Testis (tissue), 3 donors: ENCODE measurements around the gene ANKRD44. TPM values are rescaled to one million over a fixed set of nuclear protein-coding genes. Genes with fewer than 3 reads are reported as not detected.

Experiments used
- DNase-seq: peaks from one replicate; pipeline ENCODE4 v3.0.0-alpha.2; 2019
- H3K27ac ChIP-seq, 2 donors: fragments of 200-600 bp; sonication (generic); one replicate each; pipeline ENCODE4 v1.5.1; 2019
- H3K27me3 ChIP-seq: fragments of 200-600 bp; sonication (generic); one replicate; pipeline ENCODE4 v1.5.1; 2019
- H3K36me3 ChIP-seq: fragments of 200-600 bp; sonication (generic); one replicate; pipeline ENCODE4 v1.5.1; 2017; ENCODE audit warnings: low read depth; ENCODE audit errors: missing control alignments
- H3K4me1 ChIP-seq: fragments of 200-600 bp; sonication (generic); one replicate; pipeline ENCODE4 v1.5.1; 2019
- H3K4me3 ChIP-seq, 2 donors: fragments of 200-600 bp; sonication (generic); one replicate each; pipeline ENCODE4 v1.5.1; 2017 to 2019
- H3K9me3 ChIP-seq: fragments of 200-600 bp; sonication (generic); one replicate; pipeline ENCODE4 v1.5.1; 2017
- CTCF ChIP-seq, 3 experiments: fragments of 450-650 bp in 2 of 3; fragments of 200-600 bp in 1 of 3; sonication (generic) in 1 of 3; IDR thresholded peaks; one replicate each; pipeline ENCODE4 v1.5.1; 2016 to 2019; ENCODE audit warnings: antibody characterized with exemption in 3 of 3, mild to moderate bottlenecking in 2 of 3, moderate library complexity in 1 of 3
- POLR2A ChIP-seq: fragments of 450-650 bp; IDR thresholded peaks from one replicate; pipeline ENCODE4 v1.6.1; 2017; ENCODE audit warnings: antibody characterized with exemption, mild to moderate bottlenecking, moderate library complexity
- WGBS, 2 donors: methylation state at CpG; one replicate each; pipeline ENCODE4 v1.1.5; 2018; 5-methylcytosine and 5-hydroxymethylcytosine counted together
- intact Hi-C: fragments of 100-400 bp; cut with DNase I; formaldehyde crosslinking; loops from one replicate; pipeline ENCODE4 v1.15.1; 2023; ENCODE audit warnings: low total_unique reads
- polyA plus RNA-seq: library from polyadenylated mRNA; stranded (reverse); fragments of 350-450 nt; fragmentation: Illumina TruSeq; extraction: RNeasy Lipid Tissue Mini Kit (QIAGEN cat#74804); gene quantifications from one replicate; pipeline ENCODE4 v1.2.3, GENCODE V29; 2014; ENCODE audit warnings: low read depth, low replicate concordance; ENCODE audit not compliant: insufficient read depth
- total RNA-seq, 2 donors: library from RNA; depleted of rRNA; stranded (reverse); fragments of >200 nt; gene quantifications; one replicate each; pipeline ENCODE4 v1.2.3, GENCODE V29; 2016

ANKRD44 gene
- total and polyA plus RNA-seq, 3 donors from 2014 or later, result 11.2 to 14.5 (median 11.5) TPM

GRCh38 chr2:197135806-197136205 is 174.8 kb downstream of the ANKRD44 start:
- Histone ChIP-seq H3K9me3 (no peaks in the 10 kb centered on the region), H3K4me1 (no peaks in the 10 kb centered on the region), H3K4me3 (no peak overlapping the region), H3K36me3 (no peaks in the 10 kb centered on the region), H3K27ac (no peak overlapping the region), H3K27me3 (no peaks in the 10 kb centered on the region)
- WGBS, 2 donors, result 97 to 100% methylated on average over 1 of the region's 1 CpG
- TF ChIP-seq POLR2A (no peak), CTCF (IDR thresholded peaks at IDR 0.05) (no peak)
- DNase-seq, result no peak
- intact Hi-C loops, result no loop called here

GRCh38 chr2:197134206-197134605 is 176.4 kb downstream of the ANKRD44 start:
- WGBS, 2 donors, result 96 to 100% methylated on average over 2 of the region's 2 CpGs
- Histone ChIP-seq H3K4me1 (no peaks in the 10 kb centered on the region), H3K9me3 (no peaks in the 10 kb centered on the region), H3K27ac (no peak overlapping the region), H3K27me3 (no peaks in the 10 kb centered on the region), H3K36me3 (no peaks in the 10 kb centered on the region), H3K4me3 (no peak overlapping the region)
- intact Hi-C loops, result no loop called here
- TF ChIP-seq CTCF (IDR thresholded peaks at IDR 0.05), result no peak
- TF ChIP-seq POLR2A, result no peak
- DNase-seq, result no peak

- no peaks in the 10 kb centered on the region for H3K27me3 ChIP-seq
- no peaks in the 10 kb centered on the region for H3K36me3 ChIP-seq
- no peak overlapping the region for H3K27ac ChIP-seq
- H3K9me3 ChIP-seq, result no peaks in the 10 kb centered on the region
- 66 to 74% methylated on average over 4 of the region's 4 CpGs for WGBS, 2 donors
- no peak for DNase-seq
- H3K4me3 ChIP-seq, result no peak overlapping the region
- TF ChIP-seq CTCF (IDR thresholded peaks at IDR 0.05) (no peak), POLR2A (no peak)
- H3K4me1 ChIP-seq, result no peaks in the 10 kb centered on the region
- intact Hi-C loops, result no loop called here
Measured at GRCh38 chr2:197131558-197131855, 179.1 kb downstream of the ANKRD44 start.

GRCh38 chr2:197130318-197130717 is 180.3 kb downstream of the ANKRD44 start:
- Histone ChIP-seq H3K9me3 (no peaks in the 10 kb centered on the region), H3K27ac (no peak overlapping the region), H3K27me3 (no peaks in the 10 kb centered on the region), H3K36me3 (no peaks in the 10 kb centered on the region), H3K4me1 (no peaks in the 10 kb centered on the region), H3K4me3 (no peak overlapping the region)
- 68 to 78% methylated on average over 6 of the region's 6 CpGs for WGBS, 2 donors
- no peak for TF ChIP-seq POLR2A
- intact Hi-C loops, result no loop called here
- no peak for DNase-seq

GRCh38 chr2:197128897-197129296 is 181.7 kb downstream of the ANKRD44 start:
- Histone ChIP-seq H3K9me3 (no peaks in the 10 kb centered on the region), H3K4me1 (no peaks in the 10 kb centered on the region), H3K27ac (no peak overlapping the region), H3K4me3 (no peak overlapping the region), H3K36me3 (no peaks in the 10 kb centered on the region), H3K27me3 (no peaks in the 10 kb centered on the region)
- DNase-seq, result no peak
- 86 to 92% methylated on average over 5 of the region's 5 CpGs for WGBS, 2 donors
- no peak for TF ChIP-seq CTCF (IDR thresholded peaks at IDR 0.05)
- no peak for TF ChIP-seq POLR2A
- intact Hi-C loops, result no loop called here
